GM18517 (cell line): ENCODE results near the gene LAMA4.

Experiments used
- ATAC-seq: cut with Tn5 transposase; IDR thresholded peaks from one replicate; pipeline ENCODE4 v1.9.1; 2021; ENCODE audit warnings: mild to moderate bottlenecking, moderate library complexity; ENCODE audit not compliant: unreplicated experiment

LAMA4 gene

DNA sequence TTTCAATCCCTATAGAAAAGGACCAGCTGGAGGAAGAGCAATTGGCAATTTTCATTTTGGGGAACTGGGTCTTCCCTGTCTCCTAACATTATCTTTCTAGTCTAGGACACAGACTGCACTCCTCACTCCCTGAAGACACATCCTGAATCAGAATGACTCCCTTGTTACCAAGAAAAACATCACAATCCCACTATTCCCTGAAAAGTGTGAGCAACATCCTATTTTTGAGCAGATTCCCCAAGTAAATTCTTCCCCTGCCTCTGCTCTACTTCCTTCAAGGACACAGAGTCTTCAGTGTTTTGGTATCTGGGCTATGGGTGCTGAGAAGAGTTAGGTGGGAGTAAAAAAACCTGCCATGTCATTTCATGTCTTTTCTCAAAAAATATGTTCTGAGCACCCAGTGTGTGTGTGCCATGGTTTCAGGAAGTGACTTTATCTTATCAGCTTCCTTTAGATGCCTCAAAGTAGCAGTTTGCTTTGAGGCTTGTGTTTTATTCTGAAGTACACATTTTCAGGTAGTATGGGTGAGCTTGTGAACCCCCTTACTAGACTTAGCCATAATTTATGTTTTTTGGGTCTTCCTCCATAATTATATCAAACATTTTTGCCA, 12.4 kb downstream of the LAMA4 start:
- ATAC-seq = no peak

- ATAC-seq = no peak
These were observed 16.8 kb downstream of the LAMA4 start for GRCh38 chr6:112237595-112237994.

DNA sequence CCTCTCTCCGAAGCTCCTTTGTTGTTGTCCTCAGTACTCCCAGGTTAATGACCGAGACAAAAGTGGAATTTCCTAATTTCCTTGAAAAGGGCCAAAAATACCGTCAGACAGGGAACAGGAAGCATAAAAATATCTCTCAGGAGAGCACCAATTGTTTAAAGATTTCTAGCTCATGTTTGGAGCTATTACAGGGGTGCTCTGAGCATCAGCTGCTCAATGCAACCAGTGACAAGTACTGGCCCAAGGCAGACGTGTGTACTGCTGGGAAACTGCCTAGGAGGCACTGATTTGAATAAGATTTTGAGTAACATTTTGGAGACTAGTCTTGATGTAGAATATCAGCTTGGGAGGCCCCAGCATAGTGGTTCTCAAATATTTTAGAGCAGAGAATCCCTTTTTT, 17.3 kb downstream of the LAMA4 start:
- ATAC-seq = no peak

- no peak for ATAC-seq
These were observed 18.4 kb downstream of the LAMA4 start for GRCh38 chr6:112235956-112236355.

DNA sequence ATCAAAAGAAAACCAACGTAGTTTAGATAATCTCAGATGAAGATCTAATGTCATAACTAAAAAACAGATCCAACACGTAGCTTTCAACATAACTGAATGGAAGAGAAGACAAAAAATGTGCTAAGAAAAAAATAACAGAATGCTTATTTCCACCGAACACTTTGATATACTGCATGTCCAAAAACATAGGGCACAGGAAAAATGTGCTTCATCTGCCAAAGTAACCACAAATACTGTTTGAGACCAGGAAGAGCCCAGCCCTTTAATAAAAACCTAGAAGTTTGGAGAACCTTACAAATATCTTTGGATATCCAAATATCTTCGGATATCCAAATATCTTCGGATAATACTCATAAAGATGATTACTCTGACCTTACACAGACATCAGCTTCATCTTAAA, 19.8 kb downstream of the LAMA4 start:
- no peak for ATAC-seq

GRCh38 chr6:112233847-112234246, 20.5 kb downstream of the LAMA4 start:
- no peak for ATAC-seq

DNA sequence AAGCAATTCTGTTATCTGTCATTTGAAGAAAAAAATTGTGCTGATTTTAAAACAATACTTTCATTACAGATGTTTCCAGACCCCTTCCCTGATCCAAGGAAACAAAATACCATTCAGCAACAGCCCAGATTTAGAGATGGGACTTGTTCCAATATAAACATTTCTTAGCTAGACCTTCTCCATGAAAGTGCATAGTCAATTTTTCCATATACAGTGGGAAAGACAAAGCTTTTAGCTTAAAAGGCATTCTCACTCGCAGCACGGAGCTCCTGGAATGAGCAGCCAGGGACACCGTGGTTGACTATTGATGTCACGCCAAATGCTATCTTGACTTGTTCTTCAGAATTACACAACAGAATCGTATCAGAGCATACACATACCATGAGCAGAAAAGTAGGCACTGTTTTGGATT, 21.5 kb downstream of the LAMA4 start:
- no peak for ATAC-seq

- ATAC-seq = no peak
These were observed 22.7 kb downstream of the LAMA4 start for GRCh38 chr6:112231594-112232060.

GRCh38 chr6:112231164-112231563, 23.2 kb downstream of the LAMA4 start:
- no peak for ATAC-seq

DNA sequence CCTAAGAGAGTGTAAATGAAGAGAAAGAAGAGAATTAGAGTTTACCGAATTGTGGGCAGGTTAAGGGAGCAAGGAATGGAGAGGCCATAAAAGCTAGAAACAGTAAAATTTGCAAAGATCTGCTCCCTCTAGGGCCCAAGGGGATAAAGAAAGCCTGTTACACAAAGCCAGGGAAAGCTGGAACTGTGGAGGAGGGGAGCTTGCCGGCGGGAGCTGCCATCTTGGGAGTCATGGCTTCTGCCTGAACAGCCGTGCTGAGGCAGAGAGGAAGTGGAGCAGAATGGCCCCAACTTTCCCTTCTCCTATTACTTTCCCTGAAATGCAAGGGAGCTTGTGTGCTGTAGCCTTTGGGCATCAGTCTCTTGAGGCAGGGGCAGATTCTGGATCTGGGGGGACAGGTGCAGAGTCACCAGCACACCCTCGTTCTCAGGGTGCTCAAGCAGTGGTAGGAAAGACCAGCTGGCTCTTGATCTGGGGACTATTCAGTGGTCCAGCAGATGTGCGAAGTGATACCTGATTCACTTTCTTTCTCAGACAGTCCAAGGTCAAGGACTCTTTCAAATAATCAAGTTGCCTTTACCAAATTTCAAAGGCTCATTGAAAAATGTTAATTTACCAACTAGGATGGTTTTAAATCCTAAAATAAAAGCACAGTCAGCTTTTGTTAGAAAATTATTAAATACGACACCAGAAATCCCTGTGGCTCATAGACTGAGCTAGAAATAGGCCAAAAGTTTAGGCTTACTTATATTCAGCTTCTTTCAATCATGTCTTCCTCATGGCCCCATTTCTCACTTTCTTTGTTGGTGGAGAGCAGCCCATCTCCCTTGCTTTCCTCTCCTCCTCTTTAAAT, 25.7 kb downstream of the LAMA4 start:
- ATAC-seq = no peak

- ATAC-seq = no peak
These were observed 26.4 kb downstream of the LAMA4 start for GRCh38 chr6:112227992-112228391.

DNA sequence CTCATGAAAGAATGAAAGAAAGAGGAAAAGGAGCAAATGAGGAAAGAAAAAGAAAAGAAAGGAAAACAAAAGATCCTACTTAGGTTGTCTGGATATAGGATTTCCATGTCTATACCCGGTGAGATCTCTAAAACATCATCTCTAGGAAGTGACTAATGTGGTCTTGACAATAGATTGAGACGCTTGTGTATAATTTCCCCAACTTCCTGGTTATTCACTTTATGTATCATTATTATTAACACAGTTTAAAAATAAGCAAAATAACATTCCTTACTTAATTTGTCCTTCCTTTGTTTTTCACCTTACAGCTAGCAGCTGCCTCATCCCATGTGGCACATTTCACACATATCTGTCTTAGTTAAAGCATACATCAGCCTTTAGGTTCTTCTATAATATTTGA, 27.0 kb downstream of the LAMA4 start:
- no peak for ATAC-seq

- ATAC-seq = no peak
These were observed 28.7 kb downstream of the LAMA4 start for GRCh38 chr6:112225691-112226090.

DNA sequence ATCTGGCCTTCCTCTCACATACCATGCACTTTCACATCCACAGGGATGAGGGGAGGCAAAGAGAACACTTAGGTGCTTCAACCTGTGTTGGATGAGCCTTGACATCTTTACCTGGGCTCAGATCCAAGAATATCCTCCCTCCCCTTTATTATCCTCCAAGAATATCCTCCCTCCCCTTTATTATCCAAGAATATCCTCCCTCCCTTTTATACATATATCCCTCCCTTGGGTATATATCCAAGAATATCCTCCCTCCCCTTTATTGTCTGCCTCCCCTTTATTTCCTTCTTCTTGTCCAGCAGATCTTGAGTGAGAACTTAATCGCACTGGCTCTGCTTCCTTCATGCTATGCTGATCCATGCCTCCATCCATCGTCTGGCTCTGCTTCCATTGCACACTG, 30.3 kb downstream of the LAMA4 start:
- no peak for ATAC-seq

GRCh38 chr6:112223070-112223861, 31.1 kb downstream of the LAMA4 start:
- ATAC-seq = no peak

DNA sequence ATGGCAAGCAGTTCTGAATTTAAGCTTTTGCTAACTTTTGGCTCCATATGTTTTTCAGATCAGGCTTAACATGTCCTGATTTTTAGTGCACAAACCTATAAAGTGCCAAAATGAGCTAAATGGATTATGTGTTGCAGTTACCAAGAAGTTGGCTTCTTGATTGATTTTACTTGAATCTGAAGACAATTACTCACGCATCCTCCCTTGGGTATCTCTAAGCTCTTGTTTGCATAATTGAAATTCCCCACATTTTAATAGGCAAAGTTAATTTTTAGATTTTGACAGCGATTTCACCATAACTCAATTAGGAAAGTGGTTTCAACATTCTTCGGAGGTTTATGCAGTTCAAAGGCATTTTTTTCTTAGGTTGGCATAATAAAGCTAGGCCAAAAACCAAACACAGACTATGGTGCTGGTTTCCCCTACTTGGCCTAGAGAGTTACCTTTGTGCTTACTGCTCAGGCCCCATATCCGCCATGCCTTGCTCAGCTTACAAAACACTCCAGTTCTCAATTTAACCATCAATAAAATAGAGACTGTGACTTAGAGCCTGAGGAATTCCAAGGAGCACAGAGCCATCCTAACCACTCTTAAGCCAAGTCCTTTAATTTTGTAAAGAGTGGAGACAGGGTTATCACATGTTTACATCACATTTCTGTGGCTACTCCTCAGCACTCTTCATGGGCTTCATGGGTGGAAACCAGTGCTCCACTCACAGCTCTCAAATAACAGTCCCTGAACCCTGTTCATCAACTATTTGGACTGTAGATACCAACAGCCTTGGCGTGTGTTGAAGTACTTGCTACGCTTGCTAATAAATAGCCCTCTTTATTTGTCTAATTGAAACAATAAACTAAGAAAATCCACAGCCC, 32.1 kb downstream of the LAMA4 start:
- ATAC-seq = no peak

- ATAC-seq = no peak
These were observed 32.8 kb downstream of the LAMA4 start for GRCh38 chr6:112221561-112221960.

- ATAC-seq = no peak
These were observed 35.8 kb downstream of the LAMA4 start for GRCh38 chr6:112218563-112218962.

- ATAC-seq = no peak
These were observed 37.5 kb downstream of the LAMA4 start for GRCh38 chr6:112216662-112217551.
